NCI-H2171 (cell line): ENCODE measurements around the gene SLC25A21.
"Not testable (repeated sequence)": the region's sequence is repeated elsewhere in the genome, so short reads cannot be mapped to it uniquely, and the experiment has no call there.

ENCODE experiments used
- DNase-seq: peaks from one replicate; lab custom pipeline; 2025; lab: John Stamatoyannopoulos, UW

SLC25A21 gene

DNA sequence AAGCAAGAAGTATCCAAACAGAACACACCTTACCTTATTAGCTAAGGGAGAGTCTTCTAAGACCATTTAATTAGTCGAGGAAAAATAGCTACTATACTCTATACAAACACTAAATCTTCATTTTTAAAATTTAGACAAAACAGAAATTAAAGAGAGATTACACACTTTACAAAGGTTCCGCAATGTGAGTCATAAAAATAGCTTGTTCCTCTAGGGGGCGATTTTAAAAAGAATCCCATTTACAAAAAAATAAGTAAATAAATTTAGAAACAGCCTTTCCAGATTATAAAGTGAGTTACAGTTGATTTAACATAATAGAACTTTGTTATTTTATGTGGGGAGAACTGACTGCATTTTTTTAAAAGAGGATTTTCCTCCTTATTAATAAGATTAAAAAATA, 309.1 kb downstream of the SLC25A21 start:
- DNase-seq, result no peak

DNA sequence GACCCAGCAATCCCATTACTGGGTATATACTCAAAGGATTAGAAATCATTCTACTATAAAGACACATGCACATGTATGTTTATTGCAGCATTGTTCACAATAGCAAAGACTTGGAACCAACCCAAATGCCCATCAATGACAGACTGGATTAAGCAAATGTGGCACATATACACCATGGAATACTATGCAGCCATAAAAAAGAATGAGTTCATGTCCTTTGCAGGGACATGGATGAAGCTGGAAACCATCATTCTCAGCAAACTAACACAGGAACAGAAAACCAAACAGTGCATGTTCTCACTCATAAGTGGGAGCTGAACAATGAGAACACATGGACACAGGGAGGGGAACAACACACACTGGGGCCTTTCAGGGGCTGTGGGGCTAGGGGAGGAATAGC, 310.2 kb downstream of the SLC25A21 start:
- DNase-seq, result not testable (repeated sequence)

DNA sequence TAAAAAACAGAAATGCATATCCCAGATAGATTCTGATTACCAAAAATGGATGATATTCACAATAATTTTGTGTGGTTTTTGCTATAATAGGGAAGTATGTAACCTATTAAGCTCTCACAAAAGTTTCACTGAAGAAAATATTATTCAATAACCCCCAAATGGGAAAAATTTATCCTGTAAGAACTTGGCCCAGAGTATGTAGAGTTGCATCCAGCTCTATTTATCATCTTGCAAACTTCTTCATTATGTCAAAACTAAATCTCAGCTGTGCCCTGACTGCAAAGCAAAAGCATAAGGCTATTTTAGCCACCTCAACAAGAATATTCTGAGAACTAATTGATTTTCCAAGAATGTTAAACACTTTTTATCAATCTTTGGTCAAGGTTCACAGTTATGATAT, 311.6 kb downstream of the SLC25A21 start:
- DNase-seq, result no peak

DNA sequence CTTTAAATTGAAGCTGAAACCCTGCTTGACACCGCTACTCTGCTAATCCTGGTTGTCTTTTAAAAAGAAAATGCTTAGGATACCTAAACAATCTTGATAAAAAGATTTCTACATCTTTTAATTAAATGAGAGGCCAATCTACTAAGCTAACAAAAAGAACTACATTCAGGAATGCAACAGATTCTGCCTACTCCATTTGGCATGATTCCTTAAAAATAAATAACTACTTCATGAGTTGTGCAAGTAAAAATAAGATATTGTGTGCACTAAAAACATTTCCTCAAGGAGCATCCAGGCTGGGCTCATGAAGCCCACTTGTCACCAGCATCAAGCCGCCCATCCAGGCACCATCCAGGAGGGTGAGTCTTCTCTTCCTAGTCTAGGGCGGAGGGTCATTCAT, 313.3 kb downstream of the SLC25A21 start:
- DNase-seq, result no peak

DNA sequence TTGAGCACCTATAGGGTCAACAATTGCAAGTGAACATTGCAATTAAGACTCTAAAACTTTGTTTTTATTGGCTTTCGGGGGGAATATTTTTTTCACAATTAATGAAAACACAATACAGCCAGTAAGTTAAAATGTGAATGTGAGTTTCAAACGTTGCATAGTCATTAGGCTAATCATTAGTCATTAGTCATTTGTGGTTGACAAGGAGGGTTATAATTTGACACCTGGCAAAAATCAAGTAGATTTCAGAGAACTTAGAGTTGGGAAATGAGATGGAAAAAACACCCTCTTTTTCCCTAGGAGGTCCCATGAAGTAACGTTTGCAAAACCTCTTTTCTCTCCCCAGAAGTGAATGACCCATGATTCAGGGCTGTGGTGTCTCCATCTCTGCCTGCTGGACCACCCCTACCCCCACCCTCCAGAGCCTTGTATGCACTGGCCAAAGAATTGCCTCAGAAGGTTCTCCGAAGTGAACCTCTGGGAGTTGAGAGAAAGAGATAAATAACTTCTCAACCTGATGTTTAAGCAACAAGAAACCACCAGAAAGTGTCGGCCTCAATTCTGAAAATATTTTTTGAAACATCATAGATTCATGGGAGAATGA, 314.5 kb downstream of the SLC25A21 start:
- no peak for DNase-seq

DNA sequence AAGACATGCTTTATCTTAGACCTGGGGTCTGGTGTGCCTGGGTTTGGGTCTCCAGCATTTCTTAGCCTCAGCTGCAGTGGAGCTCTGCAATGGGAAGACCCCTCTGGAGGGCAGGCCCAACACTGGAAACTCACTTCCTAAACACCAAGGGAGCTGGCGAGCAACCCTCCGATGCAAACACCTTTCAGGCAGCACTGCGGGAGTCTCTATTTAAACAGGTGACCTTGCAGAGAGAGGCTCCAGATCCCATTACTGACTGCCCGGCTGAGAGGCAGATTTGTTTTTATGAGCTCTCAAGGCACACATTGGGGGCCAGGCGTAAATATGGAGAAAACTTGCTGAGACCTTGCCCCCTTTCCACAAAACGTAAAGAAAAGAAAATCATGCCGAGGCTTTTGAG, 315.3 kb downstream of the SLC25A21 start:
- DNase-seq, result no peak

DNA sequence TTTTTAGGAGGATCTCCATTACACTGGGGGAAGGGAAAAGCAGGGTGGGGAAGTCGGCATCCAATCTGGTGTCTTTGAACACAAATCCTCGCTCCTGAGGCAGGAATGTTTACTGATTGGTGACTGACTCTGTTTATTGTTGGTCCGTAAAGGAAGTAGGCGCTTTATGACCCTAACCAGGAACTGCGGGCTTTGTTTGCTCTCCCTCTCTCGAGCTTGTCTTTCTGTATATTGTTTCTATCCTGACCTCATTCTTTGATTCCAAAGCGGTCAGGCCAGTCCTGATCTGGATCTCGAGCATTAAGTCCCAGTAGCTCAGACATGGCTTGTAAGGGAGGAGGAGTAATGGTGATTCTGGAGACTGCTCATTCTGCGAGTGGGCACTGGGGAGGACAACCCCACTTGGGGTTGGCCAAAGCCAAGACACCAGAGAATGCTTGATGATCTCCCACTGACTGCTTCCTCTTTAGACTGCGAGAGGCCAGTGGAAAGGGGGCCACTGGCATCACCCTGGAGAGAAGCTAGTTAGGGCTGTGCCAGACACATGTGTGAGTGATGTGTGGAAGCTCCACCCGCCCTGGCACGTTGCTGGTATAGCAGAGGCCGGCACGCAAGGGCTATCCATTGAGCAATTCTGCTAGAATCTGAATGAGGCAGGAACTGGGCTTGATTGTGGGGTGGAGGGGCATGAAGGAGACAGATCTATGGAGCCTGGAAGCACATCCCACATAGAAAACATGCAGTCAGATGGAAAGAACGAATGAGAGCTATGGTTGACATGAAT, 316.1 kb downstream of the SLC25A21 start:
- DNase-seq, result no peak

DNA sequence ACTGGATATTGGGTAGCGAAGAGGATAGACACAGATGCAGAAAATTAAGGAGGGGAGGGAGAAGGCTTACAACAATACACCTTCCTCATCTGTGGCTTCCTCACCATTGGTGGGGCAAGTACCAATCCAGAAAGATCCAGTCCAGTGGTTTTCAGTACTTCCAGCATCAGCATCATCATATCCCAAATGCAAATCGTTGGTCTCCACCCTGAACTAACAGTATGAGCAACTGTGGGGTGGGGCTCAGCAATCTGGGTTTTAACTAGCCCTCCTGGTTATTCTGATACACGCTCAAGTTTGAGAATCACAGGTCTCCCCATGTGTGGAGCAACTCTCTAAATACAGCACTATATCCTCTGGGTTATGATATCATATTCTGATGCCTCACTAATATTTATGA, 317.0 kb downstream of the SLC25A21 start:
- no peak for DNase-seq

DNA sequence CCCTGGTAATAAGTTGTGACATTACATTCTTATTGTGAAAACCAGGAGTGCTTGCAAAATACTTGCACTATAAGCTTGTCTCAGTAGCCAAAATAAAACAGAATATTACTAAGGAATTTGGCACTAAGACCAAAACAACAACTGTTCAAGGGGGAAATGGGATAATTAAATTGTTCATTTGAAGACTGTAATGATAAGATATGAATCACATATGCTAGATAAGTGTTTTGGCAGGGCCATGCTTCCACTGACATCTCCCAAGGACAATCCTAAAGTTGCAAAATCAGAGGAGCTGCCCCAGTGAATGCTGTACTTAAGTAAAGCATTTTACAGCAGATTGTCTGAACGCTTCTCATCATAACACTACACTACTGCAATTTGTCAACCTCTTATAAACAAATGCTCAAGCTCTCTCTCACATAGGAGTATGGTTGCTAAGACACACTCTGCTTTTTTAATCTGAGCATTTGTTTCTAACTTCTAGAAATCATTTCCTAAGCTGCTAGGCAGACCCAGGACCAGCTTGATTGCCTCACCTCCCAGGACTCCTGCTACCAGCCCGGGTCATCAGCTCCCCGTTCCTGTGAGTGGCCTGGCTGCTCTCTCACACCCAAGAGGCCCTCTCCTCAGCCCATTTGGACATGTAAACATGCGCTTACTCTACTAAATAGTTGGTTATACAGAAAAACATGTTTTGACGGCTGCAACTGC, 319.3 kb downstream of the SLC25A21 start:
- DNase-seq, result no peak

DNA sequence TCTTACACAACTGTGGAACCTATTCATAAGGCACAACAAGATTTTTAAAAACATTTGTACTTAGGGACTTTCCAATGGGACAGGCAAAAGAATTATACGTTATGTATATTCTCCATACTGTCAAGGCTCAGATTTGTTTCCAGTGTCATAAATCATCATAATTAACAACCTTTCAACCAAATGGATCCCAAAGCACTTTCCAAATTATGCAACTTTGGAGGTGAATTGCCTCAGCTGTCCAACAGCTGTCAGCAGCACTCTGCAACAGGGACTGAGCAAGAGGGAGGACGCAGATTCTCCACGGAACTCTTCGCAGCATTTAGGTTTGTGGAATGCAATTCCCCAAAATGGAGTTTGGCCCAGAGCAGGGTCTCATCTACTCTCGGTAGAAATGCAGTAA, 324.2 kb downstream of the SLC25A21 start:
- DNase-seq, result no peak

DNA sequence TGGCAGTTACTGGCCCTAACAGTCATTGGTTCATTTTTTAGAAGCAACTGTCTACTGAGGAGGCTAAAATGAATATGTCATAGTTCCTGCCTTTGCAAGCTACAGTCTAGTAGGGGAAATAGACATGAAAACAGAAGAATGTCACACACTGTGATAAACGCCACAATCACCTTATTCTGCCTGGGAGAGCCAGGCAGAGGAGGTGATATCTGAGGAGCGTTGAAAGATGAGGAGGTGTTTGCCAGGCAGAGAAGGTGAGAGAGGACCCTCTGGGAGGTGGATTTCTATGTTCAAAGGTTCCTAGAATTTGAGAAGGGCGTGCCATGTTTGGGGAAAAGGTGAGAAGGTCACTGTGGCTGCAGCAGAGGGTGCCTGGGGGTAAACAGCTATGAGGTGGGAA, 325.0 kb downstream of the SLC25A21 start:
- DNase-seq, result no peak

DNA sequence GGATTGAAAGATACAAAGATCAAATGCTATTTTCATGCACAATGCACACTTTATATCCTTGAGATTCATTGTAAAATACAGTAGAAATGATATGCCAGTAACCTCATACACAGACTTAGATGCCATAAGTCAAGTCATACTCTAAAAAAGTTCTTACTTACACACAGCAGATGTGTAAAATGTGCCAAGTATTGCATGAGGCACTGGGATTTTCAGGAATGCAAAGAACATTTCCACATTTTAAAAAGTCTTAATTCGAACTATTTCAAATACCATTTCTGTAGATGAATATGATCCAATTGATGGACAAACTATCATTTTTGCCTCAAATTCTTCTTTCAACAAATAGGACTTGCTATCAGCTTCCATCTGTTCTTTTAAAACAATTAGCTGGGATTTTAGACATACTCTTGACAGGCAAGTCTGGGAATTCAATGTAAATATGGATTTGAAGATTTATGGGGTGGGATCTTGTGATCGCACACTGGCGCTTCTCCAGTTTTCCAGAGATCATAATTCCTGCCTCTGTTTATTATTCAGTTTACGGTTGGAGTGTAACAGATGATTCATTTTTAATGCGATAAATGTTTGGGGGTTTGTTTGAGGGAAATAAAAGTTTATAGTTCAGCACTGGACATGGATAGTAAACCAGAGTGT, 326.9 kb downstream of the SLC25A21 start:
- DNase-seq, result no peak

DNA sequence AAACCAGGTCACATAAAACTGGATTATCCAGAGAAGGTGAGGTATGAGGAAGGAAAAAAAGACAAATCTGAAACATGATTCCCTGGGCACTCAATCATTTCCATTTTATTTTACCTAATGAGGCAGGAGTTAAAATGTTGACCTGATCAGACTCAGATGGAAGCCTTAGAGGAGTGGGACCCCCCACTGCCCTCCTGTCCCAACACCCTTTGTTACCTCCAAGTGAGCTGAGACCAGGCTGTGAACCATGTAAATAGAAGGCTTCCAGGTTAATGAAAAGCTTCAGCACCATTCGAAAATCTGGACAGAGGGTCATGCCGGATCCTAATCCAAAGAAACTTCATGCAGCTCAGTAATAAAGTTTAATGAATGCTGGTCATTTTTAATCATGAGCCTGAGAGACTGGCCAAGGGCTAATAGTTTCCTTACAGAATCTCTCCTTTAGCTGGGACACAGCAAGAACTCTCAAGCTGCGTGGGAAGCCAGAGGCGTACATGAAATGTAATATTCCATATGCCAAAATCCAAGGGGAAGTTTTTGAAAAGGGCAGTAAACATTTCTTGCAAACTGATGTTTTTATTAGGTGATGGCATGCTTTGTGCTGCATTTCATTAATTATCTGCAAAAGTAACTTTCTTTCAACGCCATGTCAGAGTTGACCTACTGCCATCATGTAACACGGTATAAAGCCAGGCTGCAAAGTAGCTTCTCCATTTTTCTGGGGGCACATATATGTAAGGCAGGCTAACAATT, 327.8 kb downstream of the SLC25A21 start:
- no peak for DNase-seq

DNA sequence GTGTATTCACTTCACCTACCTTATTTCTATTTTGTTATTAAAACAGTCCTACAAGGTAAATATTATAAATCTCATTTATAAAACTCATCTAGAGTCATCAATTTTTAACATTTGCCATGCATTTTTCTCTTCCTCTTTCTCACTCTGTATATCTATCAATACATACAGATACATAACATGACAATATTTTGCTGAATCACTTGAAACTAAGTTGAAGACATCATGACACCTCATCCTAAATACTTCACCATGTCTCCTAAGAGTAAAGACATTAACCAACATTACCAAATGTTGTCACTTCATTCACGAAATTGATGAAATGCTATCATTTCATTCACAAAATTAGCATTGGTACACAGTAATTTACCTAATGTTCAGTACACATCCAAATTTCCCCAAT, 329.0 kb downstream of the SLC25A21 start:
- no peak for DNase-seq

DNA sequence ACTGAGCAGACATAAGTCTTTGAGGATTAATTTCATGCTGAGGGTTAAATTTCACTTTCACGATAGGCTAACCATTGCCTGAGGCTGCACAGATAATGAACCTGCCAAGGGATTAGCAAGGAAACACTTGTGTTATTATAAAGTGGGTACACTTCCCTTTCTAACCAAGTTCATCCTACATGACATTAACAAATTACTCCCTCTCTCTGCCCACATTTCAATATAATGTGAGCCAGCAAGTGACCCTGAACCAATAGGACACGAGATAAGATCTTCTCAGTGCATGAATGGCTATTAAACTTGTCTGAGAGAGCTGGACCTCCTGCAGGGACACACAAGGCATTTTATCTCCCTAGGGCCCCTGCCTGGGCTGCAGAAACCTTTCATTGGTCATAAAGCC, 337.3 kb downstream of the SLC25A21 start:
- no peak for DNase-seq

DNA sequence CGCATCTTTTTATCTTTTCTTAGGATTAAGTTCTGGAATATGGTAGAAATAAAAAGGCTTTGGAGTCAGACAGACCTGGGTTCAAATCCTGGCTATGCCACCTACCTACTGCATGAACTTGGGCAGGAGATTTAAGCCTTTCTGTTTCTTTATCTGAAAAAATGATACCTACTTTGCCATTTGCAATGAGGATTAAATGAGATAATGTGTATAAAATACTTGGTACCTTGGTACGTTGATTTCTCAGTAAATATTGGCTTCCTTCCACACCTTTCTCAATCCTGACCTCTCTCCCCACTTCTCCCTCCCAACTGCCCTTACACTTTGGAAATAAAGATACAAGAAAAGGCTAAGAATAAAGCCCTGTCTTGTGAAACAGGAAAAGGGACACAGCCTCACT, 338.1 kb downstream of the SLC25A21 start:
- DNase-seq, result no peak

DNA sequence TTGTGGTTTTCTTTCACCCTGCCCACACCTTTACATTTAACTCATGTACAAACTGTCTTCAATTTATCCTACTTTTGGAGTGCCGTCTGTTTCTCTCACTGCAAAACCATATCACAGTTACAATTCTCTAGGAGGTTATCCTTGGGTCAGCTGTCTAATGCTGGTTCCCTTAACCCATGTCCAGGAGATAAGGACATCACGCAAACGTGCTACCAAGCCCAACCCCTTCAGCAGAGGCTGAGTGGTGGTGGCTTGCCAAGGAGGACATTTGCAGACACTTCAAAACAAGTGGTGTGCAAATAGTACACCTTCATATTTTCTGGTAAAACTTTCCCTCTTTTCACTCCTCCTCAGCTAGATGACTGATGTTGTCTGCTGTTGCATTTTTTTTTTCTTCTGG, 342.9 kb downstream of the SLC25A21 start:
- no peak for DNase-seq

DNA sequence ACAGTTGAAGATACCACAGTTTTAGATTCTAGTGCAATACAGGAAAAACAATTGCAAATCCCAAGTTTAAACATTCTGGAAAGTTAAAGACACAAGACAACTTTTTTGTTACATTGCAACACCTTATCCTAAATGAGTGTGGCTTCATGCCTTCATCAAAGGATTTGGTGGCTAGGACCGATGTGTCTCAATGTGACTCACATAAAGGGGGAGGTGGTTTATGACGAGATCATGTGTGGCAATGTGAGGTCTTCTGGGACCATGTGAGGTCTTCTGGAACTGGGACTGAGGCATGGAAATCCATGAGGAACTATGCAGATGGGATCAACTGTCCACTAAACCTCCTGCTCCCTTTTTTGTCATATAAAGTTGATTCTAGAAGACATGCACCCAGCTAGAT, 344.5 kb downstream of the SLC25A21 start:
- no peak for DNase-seq

DNA sequence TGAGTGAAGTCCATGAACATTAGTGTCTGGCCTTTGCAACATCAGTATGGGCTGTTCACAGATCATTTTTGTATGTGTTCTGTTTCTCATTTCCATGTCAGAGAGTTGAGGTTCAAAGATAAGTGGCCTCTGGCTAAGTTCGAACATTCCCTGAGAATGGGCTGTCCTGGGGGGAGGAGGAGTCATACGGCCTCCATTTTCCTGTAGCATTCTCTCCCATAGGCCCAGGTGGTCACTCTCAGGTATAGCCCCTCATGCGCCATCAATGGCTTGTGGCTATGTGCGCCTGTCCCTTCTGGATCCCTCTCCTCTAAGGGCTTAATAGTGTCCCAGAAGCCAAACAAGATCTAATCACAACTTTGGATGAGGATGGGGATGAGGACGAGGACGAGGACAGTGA, 345.8 kb downstream of the SLC25A21 start:
- no peak for DNase-seq

DNA sequence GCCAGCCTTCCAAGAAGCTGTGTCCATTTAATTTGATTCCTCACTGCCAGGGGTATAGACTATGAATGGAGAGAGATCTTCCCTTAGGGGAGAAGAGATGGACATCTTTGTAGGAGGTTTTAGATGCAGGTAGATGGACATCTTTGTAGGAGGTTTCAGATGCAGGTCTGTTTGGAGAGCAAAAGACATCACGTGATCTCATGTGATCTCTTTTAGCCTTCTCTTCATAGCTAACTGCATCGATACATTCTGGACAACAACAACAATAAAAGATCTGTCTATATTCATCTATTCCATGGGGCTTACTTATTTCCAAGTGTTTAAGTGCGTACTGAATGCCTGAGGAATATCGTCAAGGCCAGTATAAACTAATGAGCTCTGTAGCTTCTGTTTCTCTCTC, 347.6 kb downstream of the SLC25A21 start:
- DNase-seq, result no peak

DNA sequence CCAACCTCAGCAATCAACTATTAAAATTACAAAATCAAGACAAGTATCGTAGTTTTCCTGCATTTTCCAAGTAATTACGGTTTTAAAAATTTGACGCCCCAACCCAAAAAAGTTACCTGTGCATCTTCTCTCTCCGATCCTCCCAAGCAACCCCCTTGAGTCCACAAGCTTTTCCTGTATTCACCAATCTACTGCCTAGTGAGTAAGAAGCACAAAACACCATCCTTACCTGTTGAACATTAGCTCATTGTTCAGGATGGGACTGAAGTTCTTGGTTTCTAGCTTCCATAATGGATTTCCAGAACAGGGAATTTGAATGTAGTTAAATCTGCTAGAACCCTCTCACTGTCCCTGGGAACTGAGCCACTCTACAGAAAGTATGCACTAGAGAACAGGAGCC, 348.8 kb downstream of the SLC25A21 start:
- no peak for DNase-seq

DNA sequence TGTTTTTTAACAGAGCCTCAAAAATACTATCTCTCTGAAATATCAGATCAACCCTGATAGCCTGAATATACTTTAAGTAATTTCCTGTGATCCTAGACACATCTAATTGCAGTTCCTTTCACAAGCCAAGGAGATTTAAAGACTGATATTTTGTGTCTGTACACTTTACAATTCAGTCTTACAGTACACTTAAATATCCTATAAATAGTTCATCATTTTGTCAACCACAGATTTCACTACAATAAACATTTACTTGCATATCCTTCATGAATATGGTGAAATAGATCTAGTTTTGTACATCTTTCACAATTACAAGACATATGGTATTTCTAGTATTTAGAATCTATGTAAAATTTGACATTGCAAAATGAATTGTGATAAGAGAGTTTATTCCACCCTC, 349.7 kb downstream of the SLC25A21 start:
- no peak for DNase-seq
